Effector memory CD4-positive, alpha-beta T cell (primary cell): ENCODE results near the gene PLEKHF1.

Experiments used
- DNase-seq, 3 donors: peaks; one replicate each; pipeline ENCODE4 v3.0.0-alpha.2; 2020
- H3K27ac ChIP-seq: 2 replicates; pipeline ENCODE4 v1.7.0; 2013; ENCODE audit warnings: mild to moderate bottlenecking, low read length, moderate library complexity; ENCODE audit not compliant: insufficient read depth, poor library complexity, severe bottlenecking
- H3K27me3 ChIP-seq: replicated peaks from 2 replicates; pipeline ENCODE4 v1.7.0; 2013; ENCODE audit warnings: mild to moderate bottlenecking, low read length; ENCODE audit not compliant: insufficient read depth, control insufficient read depth, poor library complexity, severe bottlenecking
- H3K36me3 ChIP-seq: 2 replicates; pipeline ENCODE4 v1.7.0; 2013; ENCODE audit warnings: mild to moderate bottlenecking, low read length, moderate library complexity; ENCODE audit not compliant: control insufficient read depth, insufficient read depth
- H3K4me1 ChIP-seq: 2 replicates; pipeline ENCODE4 v1.7.0; 2013; ENCODE audit warnings: low read length, mild to moderate bottlenecking; ENCODE audit not compliant: control insufficient read depth, insufficient read depth, poor library complexity, severe bottlenecking
- H3K4me3 ChIP-seq: 2 replicates; pipeline ENCODE4 v1.7.0; 2013; ENCODE audit warnings: low read length, low read depth, mild to moderate bottlenecking; ENCODE audit not compliant: insufficient read depth, poor library complexity, severe bottlenecking
- H3K9me3 ChIP-seq: 2 replicates; pipeline ENCODE4 v1.7.0; 2013; ENCODE audit warnings: mild to moderate bottlenecking, low read length, moderate library complexity; ENCODE audit not compliant: control insufficient read depth

PLEKHF1 gene

DNA sequence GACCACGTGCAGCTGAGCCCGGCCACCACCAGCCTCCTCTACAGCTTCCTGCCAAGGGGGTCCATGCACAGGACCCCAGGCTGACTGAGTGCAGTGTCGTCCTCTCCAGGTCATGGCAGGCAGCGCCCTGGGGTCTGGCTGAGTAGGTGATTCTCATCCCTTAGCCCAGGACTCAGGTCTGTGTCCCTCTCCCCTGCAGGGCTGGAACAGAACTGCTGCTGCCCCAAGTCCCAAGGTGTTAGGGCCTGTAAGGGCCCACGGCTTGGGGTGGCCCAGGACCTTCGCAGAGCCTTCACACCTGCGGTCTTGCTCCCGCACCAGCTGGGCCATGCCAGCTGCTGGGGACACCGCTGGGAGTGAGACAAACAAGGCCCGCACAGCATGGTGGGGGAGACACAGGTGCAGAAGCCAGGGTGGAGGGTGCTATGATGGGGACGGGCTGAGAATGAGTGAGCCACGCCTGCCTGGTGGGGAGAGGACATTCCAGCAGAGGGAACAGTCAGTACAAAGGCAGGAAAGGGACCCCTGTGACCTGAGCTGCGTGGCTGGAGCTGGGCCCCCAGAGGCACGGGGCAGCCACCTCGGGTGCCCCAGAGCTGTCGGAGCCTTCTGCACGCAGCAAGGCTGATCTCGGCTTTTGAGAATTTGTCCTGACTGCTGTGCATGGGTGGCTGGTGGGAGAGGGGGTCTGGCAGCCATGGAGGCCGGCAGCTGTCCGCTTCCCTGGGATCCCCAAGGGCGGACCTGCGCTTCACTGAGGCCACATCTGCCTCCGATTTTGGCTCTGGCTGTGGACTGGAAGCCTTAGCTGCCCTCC lies 11.9 kb downstream of the PLEKHF1 start:
- no peak for DNase-seq
- peak overlapping the region; percentile 27 for H3K27ac ChIP-seq
- H3K4me3 ChIP-seq: no peak overlapping the region

DNA sequence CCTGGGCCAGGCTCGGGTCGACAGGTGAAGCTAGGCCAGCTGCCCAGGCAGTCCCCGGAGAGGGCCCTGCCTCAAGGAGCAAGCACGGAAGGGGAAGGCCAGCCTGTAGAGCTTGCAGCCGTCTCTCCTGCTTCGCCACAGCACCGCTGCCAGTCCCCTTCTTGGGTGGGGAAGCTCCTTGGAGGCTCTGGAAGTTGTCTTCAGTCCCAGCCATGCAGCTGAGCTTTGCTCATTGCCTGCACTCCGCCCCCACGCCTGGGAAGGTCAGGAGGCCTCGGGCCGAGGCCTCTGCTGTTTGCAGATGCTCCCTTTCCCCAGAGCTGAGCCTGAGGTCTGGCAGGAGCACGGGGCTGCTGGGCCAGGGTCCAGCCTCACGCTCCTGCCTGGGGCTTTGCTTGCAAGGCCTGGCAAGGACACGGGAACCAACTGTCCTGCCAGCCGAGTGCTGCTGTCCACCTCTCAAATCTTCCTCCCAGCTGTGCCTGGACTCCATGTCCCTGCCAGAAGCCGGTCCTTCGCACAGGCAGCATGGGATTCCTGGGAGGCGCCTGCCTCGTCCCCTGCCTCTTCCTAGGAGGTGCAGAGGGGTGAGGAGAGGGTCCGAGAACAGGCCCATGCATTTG lies 13.3 kb downstream of the PLEKHF1 start:
- no peak overlapping the region for H3K4me3 ChIP-seq
- H3K27ac ChIP-seq: no peak overlapping the region
- no peak for DNase-seq
- peaks cover 27% of the 10 kb centered on the region for H3K36me3 ChIP-seq
- H3K9me3 ChIP-seq: no peaks in the 10 kb centered on the region
- peaks cover 84% of the 10 kb centered on the region for H3K4me1 ChIP-seq
- H3K27me3 ChIP-seq: no peaks in the 10 kb centered on the region

More for the DNA sequence above, 11.9 kb downstream of the PLEKHF1 start:
- Histone ChIP-seq H3K27me3 (no peaks in the 10 kb centered on the region), H3K4me1 (peaks cover 98% of the 10 kb centered on the region), H3K36me3 (peaks cover 27% of the 10 kb centered on the region), H3K9me3 (no peaks in the 10 kb centered on the region)

DNA sequence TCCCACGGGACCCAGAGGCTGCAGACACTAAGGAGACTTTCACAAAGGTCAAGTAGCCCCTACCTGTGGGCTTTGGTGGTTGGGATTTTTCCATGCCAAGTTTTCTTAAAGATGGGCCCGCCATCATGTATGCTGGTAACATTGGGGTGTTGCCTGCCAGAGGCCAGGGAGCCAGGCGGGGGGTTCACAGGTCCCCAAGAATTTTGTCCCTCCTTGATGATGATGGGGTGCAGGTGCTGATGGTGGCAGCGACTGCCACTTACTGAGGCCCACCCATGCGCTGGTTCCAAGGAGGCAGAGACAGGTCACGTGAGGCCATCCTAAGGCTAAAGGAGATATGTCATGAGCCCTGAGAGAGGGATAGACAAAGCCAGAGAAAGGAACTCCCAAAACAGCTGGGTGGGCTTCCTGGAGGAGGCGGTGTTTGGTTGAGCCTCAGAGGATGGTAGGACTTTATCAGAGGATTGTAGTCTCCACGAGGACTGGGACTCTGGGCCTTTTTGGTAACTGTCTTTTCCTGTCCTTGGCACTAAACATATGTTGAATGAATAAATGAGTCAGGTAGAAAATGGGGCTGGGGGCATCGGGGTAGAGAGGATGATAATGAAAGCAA lies 14.4 kb downstream of the PLEKHF1 start:
- DNase-seq: no peak
- H3K27ac ChIP-seq: peak overlapping the region; percentile 66
- no peaks in the 10 kb centered on the region for H3K9me3 ChIP-seq
- H3K4me3 ChIP-seq: peak overlapping the region; percentile 4
- H3K4me1 ChIP-seq: peaks cover 73% of the 10 kb centered on the region
- peaks cover 18% of the 10 kb centered on the region for H3K36me3 ChIP-seq
- no peaks in the 10 kb centered on the region for H3K27me3 ChIP-seq

DNA sequence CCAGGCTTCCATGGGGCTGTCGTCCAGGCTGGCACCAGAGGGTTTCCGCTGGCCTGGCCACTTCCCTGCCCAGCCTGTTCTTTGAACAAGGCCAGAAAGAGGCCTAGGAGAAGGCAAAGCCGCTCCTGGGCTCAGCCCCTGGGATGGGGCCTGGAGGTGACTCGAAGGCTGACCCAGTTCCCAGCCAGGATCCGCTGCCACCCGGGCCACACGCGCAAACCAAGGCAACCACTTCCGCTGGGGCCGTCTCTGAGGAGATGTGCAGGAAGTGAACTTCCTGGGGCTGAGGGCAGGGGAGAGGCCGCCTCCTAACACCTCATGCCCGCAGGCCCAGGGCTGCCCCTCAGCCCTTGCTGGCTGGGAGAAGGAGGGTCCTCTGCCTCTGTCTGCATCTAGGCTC lies 15.2 kb downstream of the PLEKHF1 start:
- Histone ChIP-seq H3K9me3 (no peaks in the 10 kb centered on the region), H3K27me3 (no peaks in the 10 kb centered on the region), H3K36me3 (peaks cover 13% of the 10 kb centered on the region), H3K4me1 (peaks cover 66% of the 10 kb centered on the region), H3K4me3 (peak overlapping the region; percentile 33), H3K27ac (peak overlapping the region; percentile 66)
- peak; percentile 80 to 88 (median 84) for DNase-seq

DNA sequence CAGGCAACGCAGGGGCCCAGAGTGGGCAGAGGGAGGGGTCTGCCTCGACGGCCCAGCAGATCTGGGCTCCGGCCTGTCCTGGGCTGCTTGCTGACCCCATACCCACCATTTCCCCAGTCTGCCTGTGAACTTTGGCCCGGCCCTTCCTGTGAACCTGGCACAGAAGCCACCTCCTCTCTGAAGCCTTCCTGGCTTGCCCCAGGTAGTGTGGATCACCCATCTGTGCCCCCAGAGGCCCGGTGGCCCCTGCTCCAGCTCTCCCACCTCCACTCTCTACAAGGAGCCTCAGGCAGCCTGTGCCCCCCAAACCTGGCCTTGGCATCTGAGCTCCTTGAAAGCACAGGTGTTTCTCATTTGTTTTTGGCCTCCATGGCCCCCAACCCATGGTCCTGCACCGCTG lies 15.7 kb downstream of the PLEKHF1 start:
- Histone ChIP-seq H3K4me1 (peaks cover 61% of the 10 kb centered on the region), H3K4me3 (peak overlapping the region; percentile 33), H3K27me3 (no peaks in the 10 kb centered on the region), H3K36me3 (peaks cover 8% of the 10 kb centered on the region), H3K27ac (peak overlapping the region; percentile 66), H3K9me3 (no peaks in the 10 kb centered on the region)
- DNase-seq: no peak

DNA sequence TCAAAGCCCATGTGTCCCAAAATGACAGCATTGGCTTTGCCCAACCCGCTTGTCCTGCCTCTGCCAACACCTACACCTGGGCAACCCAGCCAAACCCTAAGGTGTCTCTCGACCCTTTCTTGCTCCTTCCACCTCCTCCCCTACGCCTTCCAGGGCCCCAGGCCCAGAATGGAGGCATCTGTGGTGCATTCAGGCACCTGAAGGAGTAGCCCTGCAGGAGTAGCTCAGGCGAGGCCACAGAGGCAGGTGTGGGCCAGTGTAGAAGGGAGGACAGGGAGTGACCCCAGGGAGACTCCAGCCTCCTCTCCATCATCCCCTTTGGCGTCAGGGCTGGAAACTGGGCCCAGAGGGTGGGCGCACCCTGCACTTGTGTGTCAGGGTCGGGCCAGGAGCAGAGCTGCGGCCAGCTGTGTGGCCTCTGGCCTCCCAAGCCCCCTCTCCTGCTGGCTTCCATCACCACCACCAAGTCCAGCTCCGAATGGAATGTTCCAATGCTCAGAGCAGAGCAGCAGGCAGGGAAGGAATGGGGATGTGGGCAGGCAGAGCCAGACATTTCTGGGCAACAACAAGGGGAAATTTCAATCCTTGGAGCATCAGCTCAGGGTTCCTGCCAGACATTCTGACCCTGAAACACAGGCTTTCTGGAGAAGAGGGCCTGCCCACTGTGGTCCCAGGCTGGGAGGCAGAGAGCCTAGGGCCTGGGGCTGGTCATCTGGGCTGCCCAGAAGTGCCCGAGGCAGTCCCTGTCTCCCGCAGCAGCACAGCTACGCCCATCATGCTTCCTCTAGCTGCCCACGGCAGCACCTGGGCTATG lies 16.4 kb downstream of the PLEKHF1 start:
- Histone ChIP-seq H3K27me3 (no peaks in the 10 kb centered on the region), H3K27ac (no peak overlapping the region), H3K4me3 (no peak overlapping the region), H3K9me3 (no peaks in the 10 kb centered on the region), H3K4me1 (peaks cover 54% of the 10 kb centered on the region), H3K36me3 (peaks cover 3% of the 10 kb centered on the region)
- no peak for DNase-seq

DNA sequence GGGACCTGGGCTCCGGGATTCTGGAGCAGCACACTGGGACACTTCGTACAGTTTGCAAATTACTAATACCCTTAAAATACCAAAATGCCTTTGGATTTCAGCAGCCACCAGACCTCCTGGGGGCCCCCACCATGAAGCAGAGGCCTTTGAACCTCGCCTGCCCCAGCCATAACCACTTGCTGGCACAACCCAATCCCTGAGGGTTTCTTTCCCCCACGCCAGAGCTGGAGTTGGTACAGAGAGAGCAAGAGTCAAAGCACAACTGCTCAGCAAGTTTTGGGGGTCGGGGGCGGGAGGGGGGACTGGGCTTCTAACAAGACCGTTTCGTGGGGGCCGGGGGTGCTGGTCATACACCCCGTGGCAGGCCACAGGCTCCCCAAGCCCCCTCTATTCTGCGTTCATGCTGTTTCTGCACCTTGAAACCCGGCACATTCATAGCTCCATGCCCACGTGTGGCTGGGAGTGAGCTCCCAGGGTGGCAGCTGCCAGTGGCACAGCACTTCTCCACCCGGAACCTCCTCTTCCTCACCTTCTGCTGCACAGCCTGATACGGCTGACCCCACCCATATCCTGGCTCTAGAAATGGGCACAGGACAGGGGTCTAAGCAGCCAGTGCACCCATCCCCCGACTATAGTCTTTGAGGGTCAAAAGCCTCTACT lies 17.1 kb downstream of the PLEKHF1 start:
- Histone ChIP-seq H3K4me3 (no peak overlapping the region), H3K4me1 (peaks cover 46% of the 10 kb centered on the region), H3K27me3 (no peaks in the 10 kb centered on the region), H3K9me3 (no peaks in the 10 kb centered on the region), H3K36me3 (no peaks in the 10 kb centered on the region), H3K27ac (no peak overlapping the region)
- DNase-seq: no peak

DNA sequence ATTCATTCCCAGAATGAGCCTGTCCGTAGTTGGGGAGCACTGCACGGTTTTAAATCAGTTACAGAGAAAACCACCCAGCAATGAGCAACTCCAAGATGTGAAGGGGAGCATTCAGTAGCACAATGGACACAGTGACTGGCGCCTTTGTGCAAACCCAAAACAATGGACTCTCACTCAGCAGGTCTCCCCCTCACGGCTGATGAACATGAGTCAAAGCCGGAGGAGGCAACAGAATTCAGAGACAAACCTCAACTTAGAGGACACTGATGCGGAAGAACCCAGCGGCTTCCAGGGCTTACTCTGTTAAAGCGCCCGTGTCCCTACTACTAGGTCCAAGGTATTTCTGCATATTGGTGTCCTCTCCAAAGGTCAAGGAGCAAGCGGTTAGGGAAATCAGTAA lies 17.7 kb downstream of the PLEKHF1 start:
- no peak for DNase-seq
- H3K9me3 ChIP-seq: no peaks in the 10 kb centered on the region
- H3K36me3 ChIP-seq: no peaks in the 10 kb centered on the region
- H3K27ac ChIP-seq: no peak overlapping the region
- peaks cover 41% of the 10 kb centered on the region for H3K4me1 ChIP-seq
- no peak overlapping the region for H3K4me3 ChIP-seq
- no peaks in the 10 kb centered on the region for H3K27me3 ChIP-seq

DNA sequence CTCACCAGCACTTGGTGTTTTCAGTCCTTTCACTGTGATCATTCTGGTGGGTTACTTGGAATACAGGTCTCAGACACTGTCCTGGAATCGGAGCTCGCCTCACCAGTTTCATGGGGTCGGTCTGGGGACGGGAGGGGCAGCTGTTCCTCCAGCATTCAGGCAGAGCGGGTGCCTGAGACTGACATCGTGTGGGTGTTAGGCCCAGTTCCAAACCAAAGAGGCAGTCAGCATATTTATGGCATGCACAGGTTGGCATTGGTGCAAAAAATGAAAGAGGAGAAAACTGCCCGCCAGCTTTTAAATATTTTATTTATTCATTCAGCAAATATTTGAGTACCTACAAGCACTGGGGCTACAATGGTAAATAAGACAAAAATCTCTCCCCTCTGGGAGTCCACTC lies 20.1 kb downstream of the PLEKHF1 start:
- Histone ChIP-seq H3K4me3 (no peak overlapping the region), H3K36me3 (no peaks in the 10 kb centered on the region), H3K27me3 (no peaks in the 10 kb centered on the region), H3K27ac (no peak overlapping the region), H3K4me1 (peaks cover 19% of the 10 kb centered on the region), H3K9me3 (no peaks in the 10 kb centered on the region)
- DNase-seq: no peak
